ENCODE measurements around the gene DIAPH2. TPM values are rescaled to one million over a fixed set of nuclear protein-coding genes. Genes with fewer than 3 reads are reported as not detected.

Gene DIAPH2
- total and polyA plus RNA-seq, 10 donors: 2.5 to 32.1 (median 17.7) TPM

DNA sequence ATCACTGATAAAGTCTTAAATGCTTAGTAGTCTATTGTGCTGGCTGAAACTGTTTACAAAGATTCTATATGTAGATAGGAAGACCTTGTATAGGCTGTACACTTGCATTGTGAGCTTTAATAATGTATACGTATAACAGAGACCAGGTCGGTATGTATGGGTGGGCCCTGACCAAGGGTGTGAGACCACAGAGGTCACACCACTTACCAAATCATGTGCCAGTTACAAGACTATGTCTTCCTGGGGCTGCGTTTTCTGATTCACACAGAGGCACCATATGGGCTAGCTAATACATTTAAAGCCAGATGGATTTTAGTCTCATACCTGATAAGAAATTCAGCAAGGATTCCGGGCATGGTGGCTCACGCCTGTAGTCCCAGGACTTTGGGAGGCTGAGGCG is 8.8 kb downstream of the DIAPH2 start:
- TF ChIP-seq, protein P1, sequence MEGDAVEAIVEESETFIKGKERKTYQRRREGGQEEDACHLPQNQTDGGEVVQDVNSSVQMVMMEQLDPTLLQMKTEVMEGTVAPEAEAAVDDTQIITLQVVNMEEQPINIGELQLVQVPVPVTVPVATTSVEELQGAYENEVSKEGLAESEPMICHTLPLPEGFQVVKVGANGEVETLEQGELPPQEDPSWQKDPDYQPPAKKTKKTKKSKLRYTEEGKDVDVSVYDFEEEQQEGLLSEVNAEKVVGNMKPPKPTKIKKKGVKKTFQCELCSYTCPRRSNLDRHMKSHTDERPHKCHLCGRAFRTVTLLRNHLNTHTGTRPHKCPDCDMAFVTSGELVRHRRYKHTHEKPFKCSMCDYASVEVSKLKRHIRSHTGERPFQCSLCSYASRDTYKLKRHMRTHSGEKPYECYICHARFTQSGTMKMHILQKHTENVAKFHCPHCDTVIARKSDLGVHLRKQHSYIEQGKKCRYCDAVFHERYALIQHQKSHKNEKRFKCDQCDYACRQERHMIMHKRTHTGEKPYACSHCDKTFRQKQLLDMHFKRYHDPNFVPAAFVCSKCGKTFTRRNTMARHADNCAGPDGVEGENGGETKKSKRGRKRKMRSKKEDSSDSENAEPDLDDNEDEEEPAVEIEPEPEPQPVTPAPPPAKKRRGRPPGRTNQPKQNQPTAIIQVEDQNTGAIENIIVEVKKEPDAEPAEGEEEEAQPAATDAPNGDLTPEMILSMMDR (IDR thresholded peaks at IDR 0.05 in 8 of 11, conservative IDR thresholded peaks at IDR 0.05 in 3 of 11): no peak
- TF ChIP-seq POLR2A (IDR thresholded peaks at IDR 0.05) (no peak), POLR2AphosphoS5 (IDR thresholded peaks at IDR 0.05) (no peak)
- H3K4me3 ChIP-seq: no peak overlapping the region
- H3K4me1 ChIP-seq: no peaks in the 10 kb centered on the region
- intact Hi-C loops (cut with DNase I; ENCODE audit: low total_unique reads): no loop called here
- H3K9me3 ChIP-seq: no peaks in the 10 kb centered on the region
- peaks cover 0 to 5% (median 0%) of the 10 kb centered on the region in 6 donors for H3K36me3 ChIP-seq
- no peaks in the 10 kb centered on the region for H3K27me3 ChIP-seq (replicated peaks in 1 of 7)
- no peak for DNase-seq
- H3K27ac ChIP-seq: no peak overlapping the region
- 86 to 96% (median 91%) methylated on average over 4 to 6 of the region's 6 CpGs for WGBS, 5 donors

DNA sequence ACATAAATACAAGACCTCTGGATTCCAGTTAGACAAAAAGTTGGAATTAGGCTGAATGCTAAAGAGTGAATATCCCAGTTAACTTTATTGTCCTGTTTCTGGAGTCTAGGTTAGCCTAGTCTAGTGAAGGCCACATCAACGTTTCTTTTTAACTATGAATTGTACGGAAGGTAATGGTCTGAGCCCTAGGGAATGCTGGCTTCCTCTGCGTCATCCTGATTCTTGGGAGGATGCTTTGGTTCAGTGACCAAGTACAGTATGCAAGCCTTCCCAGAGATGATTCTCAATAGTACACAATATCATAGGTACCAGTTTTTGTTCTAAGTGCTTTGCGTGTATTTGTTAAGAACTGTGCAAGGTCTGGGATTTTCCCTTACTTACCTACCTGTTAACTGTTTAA is 11.8 kb downstream of the DIAPH2 start:
- 78 to 92% (median 86%) methylated on average over 4 of the region's 4 CpGs for WGBS, 5 donors

DNA sequence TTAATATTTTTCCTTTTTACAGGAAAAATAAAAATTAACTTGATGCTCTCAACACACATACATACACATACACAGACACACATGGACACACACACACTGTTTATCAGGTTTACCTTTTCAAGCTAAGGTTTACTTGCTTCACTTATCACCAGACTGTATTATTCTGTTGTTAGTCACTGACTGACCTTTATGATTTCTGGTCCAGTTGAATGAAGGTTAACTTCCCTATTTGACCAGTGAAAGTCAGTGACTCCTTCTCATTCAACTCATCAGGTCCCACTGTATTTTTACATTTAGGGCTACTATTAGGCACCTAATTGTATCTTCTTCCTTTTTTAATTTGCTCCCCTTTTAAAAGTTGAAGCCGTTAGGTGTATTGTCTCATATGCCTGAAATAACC is 16.0 kb downstream of the DIAPH2 start:
- peaks cover 0 to 5% (median 0%) of the 10 kb centered on the region in 6 donors for H3K36me3 ChIP-seq
- H3K4me1 ChIP-seq: no peaks in the 10 kb centered on the region
- WGBS, 5 donors: 83 to 100% (median 95%) methylated on average over 1 of the region's 1 CpG
- H3K27ac ChIP-seq: no peak overlapping the region
- H3K4me3 ChIP-seq: no peak overlapping the region
- no peak for TF ChIP-seq POLR2A (IDR thresholded peaks at IDR 0.05)
- TF ChIP-seq POLR2AphosphoS5 (IDR thresholded peaks at IDR 0.05): no peak
- TF ChIP-seq, protein P1 (IDR thresholded peaks at IDR 0.05 in 8 of 11, conservative IDR thresholded peaks at IDR 0.05 in 3 of 11): no peak
- intact Hi-C loops (cut with DNase I; ENCODE audit: low total_unique reads): no loop called here
- no peaks in the 10 kb centered on the region for H3K9me3 ChIP-seq
- no peak for DNase-seq
- H3K27me3 ChIP-seq (replicated peaks in 1 of 7): no peaks in the 10 kb centered on the region

More for the DNA sequence above, 11.8 kb downstream of the DIAPH2 start:
- Histone ChIP-seq H3K4me3 (no peak overlapping the region), H3K27me3 (replicated peaks in 1 of 7) (no peaks in the 10 kb centered on the region), H3K27ac (no peak overlapping the region), H3K4me1 (no peaks in the 10 kb centered on the region), H3K36me3 (peaks cover 0 to 5% (median 0%) of the 10 kb centered on the region in 6 donors), H3K9me3 (no peaks in the 10 kb centered on the region)
- DNase-seq: no peak
- intact Hi-C loops (cut with DNase I; ENCODE audit: low total_unique reads): no loop called here
- TF ChIP-seq POLR2AphosphoS5 (IDR thresholded peaks at IDR 0.05) (no peak), POLR2A (IDR thresholded peaks at IDR 0.05) (no peak)
- TF ChIP-seq, protein P1 (IDR thresholded peaks at IDR 0.05 in 8 of 11, conservative IDR thresholded peaks at IDR 0.05 in 3 of 11): no peak

DNA sequence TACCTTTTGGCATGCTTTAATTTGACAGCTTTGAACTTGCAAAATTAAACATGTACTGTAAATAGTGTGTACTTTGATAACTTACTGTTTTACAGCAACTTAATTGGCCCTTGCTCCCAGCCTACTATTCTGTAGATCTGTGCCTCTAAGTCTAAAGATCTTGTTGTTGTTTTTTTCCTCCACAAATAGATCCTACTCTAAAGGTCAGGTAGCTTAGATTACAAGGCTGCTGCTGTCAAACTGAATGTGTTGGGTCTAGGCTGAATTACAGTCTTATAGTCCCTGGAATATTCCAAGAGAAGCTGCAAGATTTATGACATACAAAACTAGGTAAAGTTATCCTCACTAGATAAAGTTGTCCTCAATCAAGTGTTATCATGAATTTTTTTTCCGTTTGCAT is 18.7 kb downstream of the DIAPH2 start:
- intact Hi-C loops (cut with DNase I; ENCODE audit: low total_unique reads): no loop called here
- TF ChIP-seq, protein P1 (IDR thresholded peaks at IDR 0.05 in 8 of 11, conservative IDR thresholded peaks at IDR 0.05 in 3 of 11): no peak
- TF ChIP-seq POLR2A (IDR thresholded peaks at IDR 0.05) (no peak), POLR2AphosphoS5 (IDR thresholded peaks at IDR 0.05) (no peak)

More for the DNA sequence above, 18.7 kb downstream of the DIAPH2 start:
- H3K36me3 ChIP-seq: no peaks in the 10 kb centered on the region
- 81 to 100% (median 84%) methylated on average over 1 of the region's 1 CpG for WGBS, 5 donors
- DNase-seq: no peak
- H3K4me3 ChIP-seq: no peak overlapping the region
- H3K4me1 ChIP-seq: peaks cover 0 to 6% (median 0%) of the 10 kb centered on the region in 6 donors
- no peak overlapping the region for H3K27ac ChIP-seq
- no peaks in the 10 kb centered on the region for H3K27me3 ChIP-seq (replicated peaks in 1 of 7)
- no peaks in the 10 kb centered on the region for H3K9me3 ChIP-seq

Measured in spleen (tissue), 11 donors.